Measurements from ENCODE around the gene TRAPPC14.

TRAPPC14 gene

DNA sequence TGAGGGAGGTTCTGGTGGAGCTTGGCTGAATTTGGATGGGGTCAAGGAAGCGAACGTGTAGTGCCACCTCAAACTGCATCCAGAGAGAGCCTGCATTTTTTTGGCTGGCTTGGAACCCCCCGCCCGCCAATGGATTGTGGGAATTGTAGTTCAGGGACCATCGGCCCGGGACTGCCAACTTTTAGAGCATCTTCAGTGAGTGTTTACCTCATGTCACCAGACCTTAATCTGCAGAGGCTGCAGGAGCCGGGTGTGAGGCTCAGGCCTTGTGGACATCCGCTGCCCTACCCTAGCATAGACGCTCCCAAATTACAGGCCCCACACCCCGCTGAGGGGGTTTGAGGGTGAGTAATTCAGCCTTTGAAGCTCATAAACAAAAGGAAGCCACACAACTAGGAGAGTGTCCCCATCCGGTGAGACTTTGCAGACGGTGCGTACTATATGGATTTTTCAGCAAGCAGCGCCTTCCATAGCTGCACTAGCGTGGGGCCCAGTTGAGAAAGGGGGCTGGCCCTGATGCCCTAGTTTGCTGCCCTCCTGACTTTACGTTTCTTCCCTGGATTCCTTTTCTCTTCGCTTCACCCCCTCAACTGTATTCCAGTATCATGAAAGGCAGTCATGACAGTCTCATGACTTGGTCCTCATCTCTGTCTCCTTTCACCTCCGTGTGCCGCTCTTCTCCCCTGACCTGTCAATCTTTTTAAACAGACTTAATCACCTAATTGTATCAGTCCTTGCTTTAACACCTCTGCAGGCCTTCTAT is 38.4 kb downstream of the TRAPPC14 start:
- peak overlapping the region; percentile 97 for H3K4me3 ChIP-seq (ENCODE audit: control insufficient read depth, low read depth, low read length)
- peak; percentile 64 for DNase-seq (ENCODE audit: low read depth)
- TF ChIP-seq, protein P1, sequence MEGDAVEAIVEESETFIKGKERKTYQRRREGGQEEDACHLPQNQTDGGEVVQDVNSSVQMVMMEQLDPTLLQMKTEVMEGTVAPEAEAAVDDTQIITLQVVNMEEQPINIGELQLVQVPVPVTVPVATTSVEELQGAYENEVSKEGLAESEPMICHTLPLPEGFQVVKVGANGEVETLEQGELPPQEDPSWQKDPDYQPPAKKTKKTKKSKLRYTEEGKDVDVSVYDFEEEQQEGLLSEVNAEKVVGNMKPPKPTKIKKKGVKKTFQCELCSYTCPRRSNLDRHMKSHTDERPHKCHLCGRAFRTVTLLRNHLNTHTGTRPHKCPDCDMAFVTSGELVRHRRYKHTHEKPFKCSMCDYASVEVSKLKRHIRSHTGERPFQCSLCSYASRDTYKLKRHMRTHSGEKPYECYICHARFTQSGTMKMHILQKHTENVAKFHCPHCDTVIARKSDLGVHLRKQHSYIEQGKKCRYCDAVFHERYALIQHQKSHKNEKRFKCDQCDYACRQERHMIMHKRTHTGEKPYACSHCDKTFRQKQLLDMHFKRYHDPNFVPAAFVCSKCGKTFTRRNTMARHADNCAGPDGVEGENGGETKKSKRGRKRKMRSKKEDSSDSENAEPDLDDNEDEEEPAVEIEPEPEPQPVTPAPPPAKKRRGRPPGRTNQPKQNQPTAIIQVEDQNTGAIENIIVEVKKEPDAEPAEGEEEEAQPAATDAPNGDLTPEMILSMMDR (conservative IDR thresholded peaks at IDR 0.05; ENCODE audit: control insufficient read depth, insufficient read depth, low read depth, low read length): no peak

DNA sequence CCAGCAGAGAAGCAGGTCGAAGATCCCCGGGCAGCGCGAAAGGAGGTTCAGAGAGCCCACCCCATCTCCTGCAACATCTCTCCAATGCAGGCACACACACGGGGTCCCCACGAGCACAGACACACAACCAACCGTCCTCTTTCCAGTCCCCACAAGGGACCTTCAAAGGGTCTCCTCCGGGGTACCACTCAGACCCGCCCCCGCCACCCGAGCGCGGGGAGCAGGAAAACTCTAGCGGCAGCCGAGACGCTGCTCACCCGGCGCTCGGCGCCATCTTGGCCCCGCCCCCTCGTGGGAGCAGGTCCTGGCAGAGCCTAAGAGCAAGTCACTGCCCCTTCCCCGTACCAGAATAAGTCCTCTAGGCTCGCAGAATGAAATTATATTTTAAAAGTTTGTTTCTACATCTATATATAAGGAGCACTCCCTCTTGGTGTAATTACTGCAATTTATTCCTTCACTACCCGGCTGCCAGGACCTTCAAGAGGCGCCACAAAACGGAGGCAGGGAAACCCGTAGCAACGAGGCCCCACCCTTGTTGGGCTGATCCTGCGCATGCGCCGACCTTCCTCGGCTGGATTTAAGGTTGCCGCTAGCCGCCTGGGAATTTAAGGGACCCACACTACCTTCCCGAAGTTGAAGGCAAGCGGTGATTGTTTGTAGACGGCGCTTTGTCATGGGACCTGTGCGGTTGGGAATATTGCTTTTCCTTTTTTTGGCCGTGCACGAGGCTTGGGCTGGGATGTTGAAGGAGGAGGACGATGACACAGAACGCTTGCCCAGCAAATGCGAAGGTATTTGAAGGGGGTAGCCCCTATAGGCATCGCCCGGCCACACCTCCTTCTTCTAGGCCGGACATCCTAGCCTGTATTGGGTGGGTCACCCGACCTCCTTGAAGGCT is 39.2 kb downstream of the TRAPPC14 start, which contains the start of the genes CNPY4 and TAF6:
Gene CNPY4 (plus strand): TSS at position 563 of the 898 bp plus-strand sequence. CDS start 111 bp downstream, at position 674.
Gene TAF6 (minus strand): TSS at position 287 of the 898 bp plus-strand sequence. CDS start 5,149 bp downstream, outside the sequence.
- TF ChIP-seq, protein P1 (conservative IDR thresholded peaks at IDR 0.05; ENCODE audit: control insufficient read depth, insufficient read depth, low read depth, low read length): no peak
- peak; percentile 95 for DNase-seq (ENCODE audit: low read depth)
- peak within 1 kb of the TSS; percentile 97 for H3K4me3 ChIP-seq (ENCODE audit: control insufficient read depth, low read depth, low read length)

DNA sequence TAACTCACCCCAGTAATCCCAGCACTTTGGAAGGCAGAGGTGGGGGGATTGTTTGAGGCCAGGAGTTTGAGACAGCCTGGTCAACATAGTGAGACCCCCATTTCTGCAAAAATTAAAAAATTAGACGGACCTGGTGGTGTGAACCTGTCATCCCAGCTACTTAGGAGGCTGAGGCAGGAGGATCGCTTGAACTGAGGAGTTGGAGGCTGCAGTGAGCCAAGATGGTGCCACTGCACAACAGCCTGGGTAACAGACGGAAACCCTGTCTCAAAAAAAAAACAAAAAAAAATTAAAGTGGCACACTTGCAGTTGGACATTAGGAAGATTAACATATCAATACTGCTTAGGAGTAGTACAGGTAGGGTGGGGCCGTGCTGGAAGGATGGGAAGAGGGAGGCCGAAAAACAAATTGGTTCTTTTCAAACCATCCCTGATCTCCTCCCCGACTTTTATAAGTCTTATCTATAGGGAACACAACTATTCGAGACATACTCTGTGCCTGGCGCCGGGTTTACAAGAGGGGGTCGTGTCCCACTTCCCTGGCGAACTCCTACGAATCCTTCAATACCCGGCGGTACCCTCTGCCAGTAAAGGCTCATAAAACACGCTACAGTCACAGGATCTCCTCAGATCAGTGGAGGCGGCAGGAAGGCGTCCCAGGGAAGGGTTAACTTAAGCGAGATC is 40.0 kb downstream of the TRAPPC14 start:
- TF ChIP-seq, protein P1 (conservative IDR thresholded peaks at IDR 0.05; ENCODE audit: control insufficient read depth, insufficient read depth, low read depth, low read length): no peak
- H3K4me3 ChIP-seq (ENCODE audit: control insufficient read depth, low read depth, low read length): peak overlapping the region; percentile 97
- no peak for DNase-seq (ENCODE audit: low read depth)

DNA sequence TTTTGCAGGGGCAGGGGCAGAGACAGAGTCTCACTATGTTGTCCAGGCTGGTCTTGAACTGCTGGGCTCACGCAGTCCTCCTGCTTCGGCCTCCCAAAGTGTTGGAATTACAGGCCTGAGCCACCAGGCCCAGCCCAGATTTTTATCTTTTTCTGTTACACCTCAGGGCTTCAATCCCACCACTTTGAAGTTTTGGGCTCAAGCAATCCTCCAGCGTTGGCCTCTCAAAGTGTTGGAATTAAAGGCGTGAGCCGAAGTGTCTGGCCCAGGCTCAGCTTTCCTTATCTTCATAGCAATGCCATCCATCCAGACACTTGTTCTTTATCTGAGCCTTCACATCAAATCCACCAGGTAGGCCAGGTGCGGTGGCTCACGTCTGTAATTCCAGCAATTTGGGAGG is 43.5 kb downstream of the TRAPPC14 start:
- TF ChIP-seq, protein P1 (conservative IDR thresholded peaks at IDR 0.05; ENCODE audit: control insufficient read depth, insufficient read depth, low read depth, low read length): no peak
- DNase-seq (ENCODE audit: low read depth): no peak
- no peak overlapping the region for H3K4me3 ChIP-seq (ENCODE audit: control insufficient read depth, low read depth, low read length)

DNA sequence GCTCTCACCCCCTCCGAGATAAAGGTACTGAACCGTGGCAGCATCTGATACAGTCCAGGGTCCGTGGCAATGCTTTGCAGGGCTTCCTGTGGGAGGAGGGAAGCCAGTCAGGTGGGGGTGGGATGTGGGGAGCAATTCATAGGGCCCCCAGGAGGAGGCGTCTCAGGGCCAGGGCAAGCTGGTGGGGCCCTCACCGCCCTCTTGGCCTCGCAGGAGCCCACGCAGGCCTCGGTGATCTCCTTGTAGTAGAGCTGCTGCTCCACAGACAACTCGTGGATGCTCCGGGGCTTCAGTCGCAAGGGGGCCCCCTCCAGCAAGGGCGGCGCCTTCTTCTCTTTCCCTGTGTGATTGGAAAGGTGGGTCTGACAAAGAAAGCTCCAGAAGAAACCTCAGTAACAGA is 46.6 kb downstream of the TRAPPC14 start:
- TF ChIP-seq, protein P1 (conservative IDR thresholded peaks at IDR 0.05; ENCODE audit: control insufficient read depth, insufficient read depth, low read depth, low read length): no peak
- H3K4me3 ChIP-seq (ENCODE audit: control insufficient read depth, low read depth, low read length): no peak overlapping the region
- no peak for DNase-seq (ENCODE audit: low read depth)

DNA sequence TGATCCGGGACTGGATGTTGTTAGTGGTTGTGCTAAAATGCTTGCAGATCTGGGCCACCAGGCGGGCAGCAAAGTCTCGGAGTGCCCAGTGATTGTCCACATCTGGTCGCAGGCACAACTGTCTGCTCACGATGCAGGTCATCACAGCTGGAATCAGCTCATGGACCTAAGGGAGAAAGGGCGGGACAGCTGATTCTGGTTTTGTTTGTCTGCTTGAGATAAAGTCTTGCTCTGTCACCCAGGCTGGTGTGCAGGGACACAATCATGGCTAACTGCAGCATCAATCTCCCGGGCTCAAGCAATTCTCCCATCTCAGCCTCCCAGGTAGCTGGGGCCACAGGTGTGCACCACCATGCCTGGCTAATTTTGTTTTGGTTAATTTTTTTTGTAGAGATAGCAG is 47.4 kb downstream of the TRAPPC14 start:
- TF ChIP-seq, protein P1 (conservative IDR thresholded peaks at IDR 0.05; ENCODE audit: control insufficient read depth, insufficient read depth, low read depth, low read length): no peak
- H3K4me3 ChIP-seq (ENCODE audit: control insufficient read depth, low read depth, low read length): no peak overlapping the region
- DNase-seq (ENCODE audit: low read depth): no peak

Measured in fibroblast of mammary gland (primary cell).